GM23248 (cell line): ENCODE data around the gene SPTLC1.

Experiments
- EZH2 ChIP-seq: fragments of 200-600 bp; sonication (generic); IDR thresholded peaks from 2 replicates; pipeline ENCODE4 v1.6.1; 2018; ENCODE audit warnings: antibody characterized with exemption, mild to moderate bottlenecking; ENCODE audit not compliant: insufficient read depth, poor library complexity, severe bottlenecking
- EZH2phosphoT487 ChIP-seq: fragments of 200-600 bp; sonication (generic); IDR thresholded peaks from 2 replicates; pipeline ENCODE4 v1.6.1; 2018; ENCODE audit warnings: antibody characterized with exemption, moderate library complexity, mild to moderate bottlenecking, low read depth; ENCODE audit not compliant: insufficient read depth

GRCh38 chr9:92115071-92115858 lies at the start of gene SPTLC1:
- TF ChIP-seq EZH2 (no peak), EZH2phosphoT487 (no peak)
